BJ (cell line): Measurements from ENCODE around the gene GRM7. TPM values are rescaled to one million over a fixed set of nuclear protein-coding genes. Genes with fewer than 3 reads are reported as not detected.

Experiments used
- CTCF ChIA-PET: fragments of 350-600 bp; formaldehyde crosslinking; extraction: SDS; loops from one replicate; lab custom pipeline; 2021; ENCODE audit warnings: antibody characterized with exemption, inconsistent platforms; lab: Yijun Ruan, JAX
- POLR2A ChIA-PET: fragments of 300-600 bp; sonication (Branson Sonifier 250); formaldehyde crosslinking; extraction: SDS; loops from one replicate; lab custom pipeline; 2021; ENCODE audit warnings: antibody characterized with exemption; lab: Charles Lee
- DNase-seq: peaks from one replicate; pipeline ENCODE4 v3.0.0-alpha.2; 2011; ENCODE audit warnings: low read depth
- H3K27me3 ChIP-seq: 2 replicates; pipeline ENCODE4 v1.6.0; 2011; ENCODE audit warnings: low read length; ENCODE audit not compliant: control insufficient read depth, insufficient read depth
- H3K36me3 ChIP-seq: 2 replicates; pipeline ENCODE4 v1.5.1; 2011; ENCODE audit warnings: low read length; ENCODE audit not compliant: control insufficient read depth, insufficient read depth
- H3K4me3 ChIP-seq: 2 replicates; pipeline ENCODE4 v1.5.1; 2011; ENCODE audit warnings: low read depth, mild to moderate bottlenecking, control low read depth, low read length
- polyA plus RNA-seq: library from polyadenylated mRNA; depleted of rRNA; stranded (reverse); fragments of >200 nt; gene quantifications from 2 replicates; pipeline ENCODE4 v1.2.3, GENCODE V29; 2011
- TF ChIP-seq, protein P1 (sequence below): IDR thresholded peaks from 2 replicates; pipeline ENCODE4 v1.5.1; 2011; ENCODE audit warnings: low read depth, mild to moderate bottlenecking, control low read depth, inconsistent platforms, low read length, moderate library complexity; ENCODE audit not compliant: insufficient read depth

GRM7 gene
- polyA plus RNA-seq, 1 experiment, result not detected

DNA sequence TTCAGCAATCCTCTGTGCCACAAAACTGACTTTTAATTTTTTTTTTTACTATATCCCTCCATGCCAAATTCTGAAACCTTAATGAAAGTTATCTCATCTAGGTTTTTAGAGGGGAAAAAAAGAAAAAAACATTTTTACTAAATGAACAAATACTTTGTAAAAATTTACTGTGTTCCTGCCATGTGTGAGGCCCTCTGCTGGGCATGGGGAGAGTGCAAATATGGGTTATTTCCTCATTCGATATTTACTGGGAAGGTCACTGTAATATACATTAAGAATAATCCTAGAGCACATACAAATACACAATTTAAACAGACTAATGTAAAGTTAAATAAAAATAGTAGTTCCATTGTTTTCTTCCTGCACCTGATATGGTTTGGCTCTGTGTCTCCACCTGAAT, 215.0 kb downstream of the GRM7 start:
- CTCF ChIA-PET, result no interaction called here
- POLR2A ChIA-PET, result no interaction called here
- no peak for DNase-seq
- no peaks in the 10 kb centered on the region for H3K27me3 ChIP-seq
- TF ChIP-seq, protein P1, sequence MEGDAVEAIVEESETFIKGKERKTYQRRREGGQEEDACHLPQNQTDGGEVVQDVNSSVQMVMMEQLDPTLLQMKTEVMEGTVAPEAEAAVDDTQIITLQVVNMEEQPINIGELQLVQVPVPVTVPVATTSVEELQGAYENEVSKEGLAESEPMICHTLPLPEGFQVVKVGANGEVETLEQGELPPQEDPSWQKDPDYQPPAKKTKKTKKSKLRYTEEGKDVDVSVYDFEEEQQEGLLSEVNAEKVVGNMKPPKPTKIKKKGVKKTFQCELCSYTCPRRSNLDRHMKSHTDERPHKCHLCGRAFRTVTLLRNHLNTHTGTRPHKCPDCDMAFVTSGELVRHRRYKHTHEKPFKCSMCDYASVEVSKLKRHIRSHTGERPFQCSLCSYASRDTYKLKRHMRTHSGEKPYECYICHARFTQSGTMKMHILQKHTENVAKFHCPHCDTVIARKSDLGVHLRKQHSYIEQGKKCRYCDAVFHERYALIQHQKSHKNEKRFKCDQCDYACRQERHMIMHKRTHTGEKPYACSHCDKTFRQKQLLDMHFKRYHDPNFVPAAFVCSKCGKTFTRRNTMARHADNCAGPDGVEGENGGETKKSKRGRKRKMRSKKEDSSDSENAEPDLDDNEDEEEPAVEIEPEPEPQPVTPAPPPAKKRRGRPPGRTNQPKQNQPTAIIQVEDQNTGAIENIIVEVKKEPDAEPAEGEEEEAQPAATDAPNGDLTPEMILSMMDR, result no peak
- no peaks in the 10 kb centered on the region for H3K36me3 ChIP-seq
- no peak overlapping the region for H3K4me3 ChIP-seq

DNA sequence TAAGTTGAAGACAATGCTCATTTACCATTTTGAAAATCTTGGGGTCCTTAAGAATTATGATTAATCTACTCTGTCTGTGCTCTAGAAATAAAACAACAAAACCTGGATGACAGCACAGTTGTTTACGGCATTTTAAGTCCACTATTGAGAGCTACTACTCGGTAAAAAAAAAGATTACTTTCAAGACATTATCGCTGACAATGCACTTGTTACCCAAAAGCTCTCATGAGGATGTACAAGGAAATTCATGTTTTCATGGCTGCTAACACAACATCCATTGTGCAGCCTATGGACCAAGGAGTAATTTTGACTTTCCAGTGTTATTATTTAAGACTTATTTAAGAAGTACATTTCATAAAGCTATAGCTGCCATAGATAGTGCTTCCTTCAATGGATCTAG, 221.3 kb downstream of the GRM7 start:
- H3K36me3 ChIP-seq, result no peaks in the 10 kb centered on the region
- CTCF ChIA-PET, result no interaction called here
- TF ChIP-seq, protein P1, result no peak
- no peak overlapping the region for H3K4me3 ChIP-seq
- no peaks in the 10 kb centered on the region for H3K27me3 ChIP-seq
- POLR2A ChIA-PET, result no interaction called here
- no peak for DNase-seq

DNA sequence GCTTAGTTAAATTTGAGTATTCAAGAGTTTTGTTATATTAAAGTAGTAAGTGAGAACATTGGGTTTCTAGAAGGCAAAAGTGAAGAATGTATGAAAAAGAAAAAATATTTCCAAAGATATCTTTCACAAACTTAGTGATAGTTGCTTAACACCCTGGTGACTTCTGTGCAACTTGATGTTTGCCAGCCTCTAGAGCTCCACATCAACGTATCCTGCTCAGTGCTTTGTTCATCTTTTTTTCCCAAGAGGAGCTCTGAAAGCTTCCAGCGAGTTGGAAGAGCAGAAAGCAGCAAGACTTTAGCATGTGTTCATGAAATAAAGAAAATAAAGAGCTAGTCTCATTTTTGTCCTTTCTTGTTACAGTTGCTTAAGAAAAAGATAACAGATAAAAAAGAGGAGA, 225.5 kb downstream of the GRM7 start:
- H3K4me3 ChIP-seq, result no peak overlapping the region
- TF ChIP-seq, protein P1, result no peak
- ChIA-PET POLR2A (no interaction called here), CTCF (no interaction called here)
- DNase-seq, result no peak
- no peaks in the 10 kb centered on the region for H3K27me3 ChIP-seq
- no peaks in the 10 kb centered on the region for H3K36me3 ChIP-seq

- CTCF ChIA-PET, result no interaction called here
- H3K27me3 ChIP-seq, result no peaks in the 10 kb centered on the region
- DNase-seq, result no peak
- H3K36me3 ChIP-seq, result no peaks in the 10 kb centered on the region
- H3K4me3 ChIP-seq, result no peak overlapping the region
- TF ChIP-seq, protein P1, result no peak
- POLR2A ChIA-PET, result no interaction called here
Observed at GRCh38 chr3:7095116-7095515, 234.2 kb downstream of the GRM7 start.

DNA sequence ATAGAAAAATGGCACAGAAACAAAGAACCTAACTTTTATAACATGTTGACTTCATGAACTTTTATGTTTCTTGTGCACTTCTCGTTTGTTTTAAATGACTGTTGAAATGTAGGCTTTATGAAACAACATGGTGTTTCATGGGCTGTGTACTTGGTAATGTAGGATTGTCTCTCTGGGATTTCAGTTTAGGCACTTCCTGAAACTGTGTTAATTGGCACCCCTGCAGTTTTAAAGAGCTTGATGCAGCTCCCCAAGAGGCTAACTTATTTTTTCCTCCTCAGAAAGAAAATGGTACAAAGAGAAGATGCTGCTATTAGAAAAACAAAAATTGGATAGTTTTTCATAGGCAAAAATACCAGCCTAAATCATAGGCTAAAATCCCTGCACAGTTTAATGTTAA, 239.2 kb downstream of the GRM7 start:
- DNase-seq, result no peak
- Histone ChIP-seq H3K27me3 (no peaks in the 10 kb centered on the region), H3K36me3 (no peaks in the 10 kb centered on the region), H3K4me3 (no peak overlapping the region)
- ChIA-PET POLR2A (interaction anchor here (0.6 kb wide), 1 partner anchor 1676 kb away, joined by 3 read pairs; no protein-coding TSS in a partner anchor), CTCF (no interaction called here)
- TF ChIP-seq, protein P1, result no peak
